HL-60/S4 treated with phorbol 12-myristate 13-acetate at 8.2 ng/mL for 4 days and 3 days (cell line): ENCODE measurements around the gene GCLC.

Experiments used
- in situ Hi-C: fragments of 300-500 bp; cut with MboI; formaldehyde crosslinking; loops from 2 replicates; pipeline ENCODE4 v1.15.0; 2022; ENCODE audit warnings: low sequenced_read_pairs

GCLC gene

DNA sequence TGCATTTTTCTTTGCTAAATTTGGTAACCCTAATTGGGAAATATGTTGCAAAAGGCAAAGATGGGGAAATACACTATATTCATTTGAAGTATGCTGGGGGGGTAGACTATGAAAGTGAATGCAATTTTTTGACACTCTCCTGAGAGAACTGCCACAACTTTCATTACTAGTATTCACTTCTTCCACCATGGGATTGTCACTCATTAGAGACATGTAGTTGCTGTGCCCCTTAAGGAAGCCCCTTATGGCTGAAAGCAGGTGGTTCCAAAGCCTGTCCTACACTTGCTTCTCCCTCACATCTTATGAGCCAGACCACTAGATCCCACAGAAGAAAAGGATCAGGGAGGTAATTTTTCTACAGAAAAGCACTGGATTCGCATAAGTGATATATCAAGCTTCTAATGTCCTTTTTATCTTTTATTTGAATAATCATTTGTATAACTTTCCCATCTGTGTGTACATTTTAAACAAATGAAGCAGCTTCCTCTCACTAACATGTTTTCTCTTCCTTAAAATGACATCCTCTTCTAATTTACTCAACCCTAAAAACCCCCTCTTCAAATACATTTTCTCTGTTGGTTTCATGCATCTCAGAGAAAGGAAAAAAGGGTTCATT lies 83.8 kb downstream of the GCLC start:
- in situ Hi-C loops, result no loop called here

DNA sequence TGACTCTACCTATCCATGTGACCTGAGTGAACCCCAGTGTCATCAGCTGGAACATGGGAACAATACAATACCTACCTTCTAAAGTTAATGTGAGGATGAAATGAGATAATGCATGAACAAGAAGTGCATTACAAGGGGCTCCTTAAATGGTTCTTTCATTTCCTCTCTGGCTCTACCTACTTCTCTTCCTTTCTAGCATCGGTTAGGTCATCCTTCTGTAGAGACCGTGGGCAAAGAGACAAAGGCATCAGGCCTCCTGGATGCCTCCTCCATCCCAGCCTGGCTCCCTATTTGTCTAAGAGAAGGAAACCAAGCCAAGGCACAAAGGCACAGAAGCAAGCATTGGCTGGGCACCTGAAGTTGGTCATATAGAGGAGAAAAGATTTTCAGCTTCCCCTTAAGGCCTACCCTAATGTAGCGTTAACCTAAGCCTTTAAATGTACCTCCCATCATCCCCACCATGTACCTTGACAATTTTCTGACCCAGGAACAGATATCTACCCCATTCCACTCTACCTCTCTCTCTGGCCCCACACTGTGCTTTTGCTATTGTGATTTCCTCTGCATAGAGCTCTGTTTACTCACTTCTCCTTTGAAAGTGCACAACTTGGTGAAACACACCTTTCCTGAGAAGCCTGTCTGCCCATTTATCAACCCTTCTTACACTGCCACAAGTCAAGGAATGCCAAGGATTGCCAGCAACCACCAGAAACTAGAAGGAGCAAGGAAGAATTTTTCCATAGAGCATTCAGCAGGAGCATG lies 86.6 kb downstream of the GCLC start:
- in situ Hi-C loops, result no loop called here

- in situ Hi-C loops, result no loop called here
These were observed 88.1 kb downstream of the GCLC start for GRCh38 chr6:53456809-53457208.

- in situ Hi-C loops, result no loop called here
These were observed 89.2 kb downstream of the GCLC start for GRCh38 chr6:53455678-53456077.

DNA sequence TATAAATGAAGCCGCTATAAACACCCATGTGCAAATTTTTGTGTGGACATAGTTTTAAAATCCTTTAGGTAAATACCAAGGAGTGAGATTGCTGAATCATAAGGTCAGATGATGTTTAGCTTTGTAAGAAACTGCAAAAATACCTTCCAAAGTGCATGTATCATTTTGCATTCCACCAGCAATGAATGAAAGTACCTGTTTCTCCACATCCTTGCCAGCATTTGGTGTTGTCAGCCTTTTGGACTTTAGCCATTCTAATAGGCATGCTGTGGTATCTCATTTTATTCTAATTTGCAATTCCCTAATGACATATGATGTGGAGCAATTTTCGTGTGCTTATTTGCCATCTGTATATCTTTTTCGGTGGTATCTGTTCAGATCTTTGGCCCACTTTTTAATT lies 93.7 kb downstream of the GCLC start:
- in situ Hi-C loops, result no loop called here

DNA sequence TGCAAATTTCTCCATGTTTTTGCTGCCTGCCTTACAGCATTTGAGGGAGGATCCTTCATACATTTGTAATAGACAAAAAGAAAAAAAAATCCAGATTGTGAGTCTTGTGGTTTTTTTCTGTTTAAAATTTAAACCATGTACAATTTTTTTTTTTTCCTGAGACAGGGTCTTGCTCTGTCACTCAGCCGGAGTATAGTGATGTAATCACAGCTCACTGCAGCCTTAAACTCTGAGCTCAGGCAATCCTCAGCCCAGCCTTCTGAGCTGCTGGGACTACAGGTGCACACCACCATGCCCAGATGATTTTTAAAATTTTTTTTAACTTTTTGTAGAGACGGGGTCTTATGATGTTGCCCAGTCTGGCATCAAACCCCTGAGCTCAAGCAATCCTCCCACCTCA lies 97.0 kb downstream of the GCLC start:
- in situ Hi-C loops, result loop anchor here (25.0 kb wide), 1 partner anchor 286 kb away; no protein-coding TSS in a partner anchor
